Fibroblast of mammary gland (primary cell): ENCODE data around the gene GLI2.

ENCODE experiments used
- DNase-seq: peaks from one replicate; pipeline ENCODE4 v3.0.0-alpha.2; 2010; ENCODE audit warnings: low read depth
- H3K4me3 ChIP-seq: 2 replicates; pipeline ENCODE4 v1.5.1; 2011; ENCODE audit warnings: low read depth, mild to moderate bottlenecking, low read length, moderate library complexity; ENCODE audit not compliant: control insufficient read depth
- CTCF ChIP-seq: conservative IDR thresholded peaks from 2 replicates; pipeline ENCODE4 v1.5.1; 2011; ENCODE audit warnings: low read depth, low read length, inconsistent platforms; ENCODE audit not compliant: control insufficient read depth, insufficient read depth

Gene GLI2

GRCh38 chr2:120750488-120751210 is 15.0 kb downstream of the GLI2 start:
- no peak overlapping the region for H3K4me3 ChIP-seq
- no peak for TF ChIP-seq CTCF
- DNase-seq, result peak; percentile 47

GRCh38 chr2:120751553-120751952 is 15.9 kb downstream of the GLI2 start:
- no peak for DNase-seq

GRCh38 chr2:120754067-120754960 is 18.6 kb downstream of the GLI2 start:
- TF ChIP-seq CTCF, result no peak
- DNase-seq, result peak; percentile 38

More at GRCh38 chr2:120751553-120751952, 15.9 kb downstream of the GLI2 start:
- H3K4me3 ChIP-seq, result no peak overlapping the region
- no peak for TF ChIP-seq CTCF

GRCh38 chr2:120758181-120759144 is 22.8 kb downstream of the GLI2 start:
- TF ChIP-seq CTCF, result no peak
- H3K4me3 ChIP-seq, result no peak overlapping the region
- peak; percentile 87 for DNase-seq

More at GRCh38 chr2:120754067-120754960, 18.6 kb downstream of the GLI2 start:
- H3K4me3 ChIP-seq, result no peak overlapping the region

GRCh38 chr2:120759543-120760331 is 24.1 kb downstream of the GLI2 start:
- no peak for TF ChIP-seq CTCF

More at GRCh38 chr2:120759543-120760331, 24.1 kb downstream of the GLI2 start:
- no peak for DNase-seq
- H3K4me3 ChIP-seq, result no peak overlapping the region
